Frontal cortex (tissue), 4 donors: Measurements from ENCODE around the gene DNAH6. TPM values are rescaled to one million over a fixed set of nuclear protein-coding genes. Genes with fewer than 3 reads are reported as not detected.
"Not testable (repeated sequence)": the region's sequence is repeated elsewhere in the genome, so short reads cannot be mapped to it uniquely, and the experiment has no call there.

ENCODE experiments used
- DNase-seq, 2 donors: peaks; one replicate each; pipeline ENCODE4 v3.0.0; 2012; ENCODE audit warnings: low spot score in 2 of 2
- FAIRE-seq: peaks from 2 replicates; lab custom pipeline; 2012; peaks lifted over from hg19 to GRCh38; lab: Jason Lieb, UNC
- total RNA-seq: library from RNA; depleted of rRNA; stranded (reverse); fragments of >200 nt; gene quantifications from one replicate; pipeline ENCODE4 v1.2.3, GENCODE V29; 2014
- donor health status: control.
- donor health status: control.
- donor health status: control.

Gene DNAH6
- total RNA-seq, 1 donor from 2014 or later = 4.9 TPM

- FAIRE-seq (no peak), DNase-seq (peak in 1 of 2 donors; percentile 10)
Measured at GRCh38 chr2:84723831-84724230, 207.5 kb downstream of the DNAH6 start.

- DNase-seq = no peak
- no peak for FAIRE-seq
Measured at GRCh38 chr2:84725717-84726116, 209.4 kb downstream of the DNAH6 start.

GRCh38 chr2:84727315-84727714 lies 211.0 kb downstream of the DNAH6 start:
- no peak for FAIRE-seq
- no peak for DNase-seq

GRCh38 chr2:84729224-84729623 lies 212.9 kb downstream of the DNAH6 start:
- DNase-seq (no peak), FAIRE-seq (no peak)

- no peak for DNase-seq
- FAIRE-seq = no peak
Measured at GRCh38 chr2:84731185-84731584, 214.9 kb downstream of the DNAH6 start.

DNA sequence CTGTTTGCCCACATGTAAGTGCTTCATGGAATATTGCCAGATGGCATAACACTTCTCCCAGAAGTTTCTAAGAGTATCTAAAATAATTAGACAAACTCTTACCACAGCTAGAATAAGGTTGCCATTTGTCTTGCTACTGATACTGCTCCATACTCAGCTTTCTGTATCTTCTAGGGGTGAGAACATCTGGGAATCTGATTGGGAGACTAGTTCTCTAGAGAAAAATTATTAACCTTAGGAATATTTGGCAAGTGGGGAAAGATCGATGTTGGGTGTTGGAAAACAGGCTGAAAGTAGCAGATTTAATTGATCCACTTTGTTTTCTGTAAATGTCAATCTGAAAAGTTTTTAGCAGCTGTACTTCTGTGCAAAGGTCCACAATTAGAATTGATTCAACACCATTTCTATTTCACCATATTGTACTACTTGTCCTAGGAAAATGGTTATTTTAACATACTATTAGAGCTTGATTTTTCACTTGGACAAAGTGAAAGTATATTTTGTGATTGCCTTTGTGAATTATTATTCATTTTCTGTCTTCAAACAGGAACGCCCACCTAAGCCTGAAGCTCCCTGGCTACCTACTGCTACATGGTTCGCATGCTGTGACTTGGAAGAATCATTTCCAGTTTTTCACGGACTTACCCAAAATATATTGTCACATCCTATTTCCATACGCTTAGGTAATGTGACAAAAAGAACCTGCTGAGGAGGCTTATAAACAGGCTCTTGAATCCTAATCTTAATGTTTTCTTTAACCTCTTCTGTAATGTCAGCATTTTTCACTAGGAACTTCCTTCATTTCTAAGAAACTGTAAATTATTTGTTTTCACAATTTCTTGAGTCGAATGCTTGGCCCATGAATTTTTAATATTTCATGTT lies 216.8 kb downstream of the DNAH6 start:
- FAIRE-seq (no peak), DNase-seq (no peak)

- no peak for DNase-seq
- FAIRE-seq = no peak
Measured at GRCh38 chr2:84735389-84735788, 219.1 kb downstream of the DNAH6 start.

DNA sequence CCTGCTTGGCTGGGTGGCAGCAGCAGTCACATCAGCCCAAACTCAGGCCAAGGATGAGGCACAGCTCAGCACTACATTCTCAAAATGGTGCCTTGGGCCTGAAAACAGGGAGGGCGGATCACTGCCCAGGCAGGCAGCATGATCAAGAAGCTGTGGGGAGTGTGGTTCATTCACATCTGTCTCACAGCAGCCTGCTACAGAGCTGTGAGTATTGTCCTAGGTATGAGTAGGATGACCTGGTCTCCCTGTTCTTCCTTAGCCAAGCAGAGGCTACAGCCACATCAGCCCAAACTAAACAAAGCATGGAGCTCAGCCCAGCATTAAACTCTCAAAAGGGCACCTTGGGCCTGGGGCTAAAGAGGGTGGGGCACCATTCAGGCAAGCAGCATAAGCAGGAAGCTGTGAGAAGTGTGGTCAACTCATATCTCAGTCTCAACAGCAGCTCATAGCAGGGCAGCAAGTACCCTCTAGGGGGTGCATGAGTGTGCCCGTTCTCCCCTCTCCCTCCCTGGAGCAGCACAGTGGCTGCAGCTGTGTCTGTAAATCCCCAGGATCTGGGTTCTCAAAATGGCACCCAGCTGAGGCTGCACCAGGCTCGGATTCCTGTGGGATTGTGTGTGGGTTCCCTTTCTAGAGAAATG lies 225.0 kb downstream of the DNAH6 start:
- DNase-seq = no peak
- no peak for FAIRE-seq

DNA sequence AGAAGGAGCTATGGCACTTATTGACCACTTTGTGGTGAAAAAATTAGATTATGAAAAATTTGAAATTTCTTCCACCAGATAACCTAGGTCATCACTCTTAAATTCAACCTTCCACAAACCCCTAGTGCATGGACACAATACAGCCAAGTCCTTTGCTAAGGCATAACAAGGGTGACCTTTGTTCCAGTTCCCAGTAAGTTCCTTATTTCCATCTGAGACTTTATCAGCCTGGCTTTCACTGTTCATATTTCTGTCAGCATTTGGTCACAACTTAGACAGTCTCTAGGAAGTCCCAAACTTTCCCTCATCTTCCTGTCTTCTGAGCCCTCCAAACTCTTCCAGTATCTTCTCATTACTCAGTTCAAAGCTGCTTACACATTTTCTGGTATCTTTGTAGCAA lies 232.0 kb downstream of the DNAH6 start:
- DNase-seq (no peak), FAIRE-seq (no peak)

DNA sequence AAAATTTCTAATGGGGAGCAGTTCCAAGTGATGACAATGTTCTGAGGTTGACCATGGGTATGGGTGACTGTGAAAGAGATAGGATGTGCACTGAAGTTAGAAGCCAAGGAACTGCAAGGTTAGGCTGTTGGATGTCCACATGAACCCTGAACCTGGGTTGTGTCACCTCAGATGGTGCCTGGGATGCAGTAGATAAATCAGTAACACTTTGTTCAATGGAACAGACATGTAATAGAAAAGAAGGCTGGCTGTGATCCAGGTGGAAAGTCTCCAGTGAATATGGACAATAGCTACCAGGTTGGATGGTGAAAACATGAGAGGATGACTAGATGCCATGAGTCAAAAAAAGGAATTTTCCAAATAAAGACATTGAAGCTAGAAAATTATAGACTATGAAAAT lies 233.1 kb downstream of the DNAH6 start:
- no peak for FAIRE-seq

GRCh38 chr2:84755096-84755495 lies 238.8 kb downstream of the DNAH6 start:
- no peak for DNase-seq
- no peak for FAIRE-seq

More for the DNA sequence above, 233.1 kb downstream of the DNAH6 start:
- no peak for DNase-seq

DNA sequence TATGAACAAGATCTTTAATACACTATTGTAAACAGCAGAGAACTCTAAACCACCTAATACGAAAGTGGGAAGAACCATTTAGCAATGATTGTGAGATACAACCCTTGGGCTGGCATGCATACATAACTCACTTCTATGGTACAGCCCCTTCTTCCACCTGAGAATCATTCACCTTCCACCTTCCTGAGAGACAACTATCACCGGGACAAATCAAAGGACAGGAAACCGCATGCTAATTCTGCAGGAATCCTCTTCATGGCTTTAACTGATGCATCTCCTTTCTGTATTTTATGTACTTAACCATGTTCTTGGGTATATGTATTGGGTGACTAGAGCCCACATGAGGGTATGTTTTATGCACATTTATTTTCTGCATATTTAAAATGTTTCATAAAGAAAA lies 241.3 kb downstream of the DNAH6 start:
- FAIRE-seq (no peak), DNase-seq (no peak)

GRCh38 chr2:84766791-84767190 lies 250.5 kb downstream of the DNAH6 start:
- FAIRE-seq (no peak), DNase-seq (no peak)

GRCh38 chr2:84768840-84769239 lies 252.5 kb downstream of the DNAH6 start:
- DNase-seq (no peak), FAIRE-seq (no peak)

- FAIRE-seq (peak; percentile 37), DNase-seq (no peak)
Measured at GRCh38 chr2:84770280-84770679, 254.0 kb downstream of the DNAH6 start.

DNA sequence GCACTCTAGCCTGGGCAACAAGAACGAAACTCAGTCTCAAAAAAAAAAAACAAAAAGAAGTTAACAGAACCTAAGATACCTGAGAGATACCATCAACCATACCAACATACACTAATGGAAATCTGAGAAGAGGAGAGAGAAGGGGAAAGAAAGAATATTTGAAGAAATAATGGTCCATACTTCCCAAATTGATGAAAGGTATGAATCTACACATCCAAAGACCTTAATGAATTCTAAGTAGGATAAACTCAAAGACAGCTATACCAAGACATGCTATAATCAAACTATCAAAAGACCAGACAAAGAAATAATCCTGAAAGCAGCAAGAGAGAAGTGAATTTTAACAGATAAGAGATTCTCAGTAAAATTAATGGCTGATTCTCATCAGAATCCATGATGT lies 255.0 kb downstream of the DNAH6 start:
- FAIRE-seq (no peak), DNase-seq (no peak)

DNA sequence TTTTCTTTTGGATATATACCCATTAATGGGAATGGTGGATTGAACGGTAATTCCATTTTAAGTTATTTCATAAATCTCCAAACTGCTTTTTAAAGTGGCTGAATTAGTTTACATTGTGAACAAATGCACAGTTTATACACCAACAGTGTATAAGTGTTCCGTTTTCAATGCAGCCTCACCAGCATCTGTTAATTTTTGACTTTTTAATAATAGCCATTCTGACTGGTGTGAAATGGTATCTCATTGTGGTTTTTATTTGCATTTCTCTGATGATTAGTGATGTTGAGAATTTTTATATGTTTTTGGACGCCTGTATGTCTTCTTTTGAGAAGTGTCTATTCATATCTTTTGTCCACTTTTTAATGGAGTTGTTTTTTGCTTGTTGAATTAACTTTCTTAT lies 257.3 kb downstream of the DNAH6 start:
- not testable (repeated sequence) for DNase-seq, FAIRE-seq

GRCh38 chr2:84776011-84776410 lies 259.7 kb downstream of the DNAH6 start:
- DNase-seq (no peak), FAIRE-seq (no peak)

- FAIRE-seq (no peak), DNase-seq (no peak)
Measured at GRCh38 chr2:84778911-84779690, 262.8 kb downstream of the DNAH6 start.

- DNase-seq (no peak), FAIRE-seq (no peak)
Measured at GRCh38 chr2:84779781-84780180, 263.5 kb downstream of the DNAH6 start.
